WTC11 (cell line): ENCODE measurements around the gene NCOA1. TPM values are rescaled to one million over a fixed set of nuclear protein-coding genes. Genes with fewer than 3 reads are reported as not detected.

Source experiments
- ATAC-seq: fragments of 200-7000 bp; cut with Tn5 transposase; 2 replicates; pipeline ENCODE4 v1.10.0; 2021; ENCODE audit warnings: mild to moderate bottlenecking, moderate library complexity
- CTCF ChIA-PET: fragments of 300-600 bp; sonication (Branson Sonifier 250); formaldehyde crosslinking; loops from one replicate; lab custom pipeline; 2021; ENCODE audit warnings: antibody characterized with exemption; lab: Charles Lee
- POLR2A ChIA-PET: fragments of 350-600 bp; sonication (Branson Sonifier 250); formaldehyde crosslinking; loops from one replicate; lab custom pipeline; 2021; ENCODE audit warnings: antibody characterized with exemption; lab: Charles Lee
- DNase-seq: peaks from one replicate; pipeline ENCODE4 v3.0.0; 2021; ENCODE audit warnings: low spot score
- H3K27ac Mint-ChIP-seq: 2 replicates; pipeline ENCODE4 v1.8.0; 2021; ENCODE audit warnings: mixed read lengths
- H3K27me3 Mint-ChIP-seq: 2 replicates; pipeline ENCODE4 v1.8.0; 2021; ENCODE audit warnings: low read depth, mild to moderate bottlenecking, moderate library complexity, mixed read lengths
- H3K36me3 Mint-ChIP-seq: 2 replicates; pipeline ENCODE4 v1.8.0; 2021; ENCODE audit warnings: mixed read lengths
- H3K4me1 Mint-ChIP-seq: 2 replicates; pipeline ENCODE4 v1.8.0; 2022; ENCODE audit warnings: mixed read lengths
- H3K4me3 Mint-ChIP-seq: 2 replicates; pipeline ENCODE4 v1.8.0; 2021; ENCODE audit warnings: mild to moderate bottlenecking, moderate library complexity, mixed read lengths
- H3K9me3 Mint-ChIP-seq: 2 replicates; pipeline ENCODE4 v1.8.0; 2021; ENCODE audit warnings: mixed read lengths
- CBFB ChIP-seq: sonication (generic); formaldehyde crosslinking; IDR thresholded peaks from 2 replicates; pipeline ENCODE4 v1.8.1; 2022; ENCODE audit warnings: mild to moderate bottlenecking, low read depth, missing genetic modification reagents
- ERG ChIP-seq: fragments of 250-450 bp; sonication (Bioruptor Pico); IDR thresholded peaks from 2 replicates; pipeline ENCODE4 v1.8.0; 2021; ENCODE audit warnings: mild to moderate bottlenecking
- FOXP1 ChIP-seq: sonication (generic); formaldehyde crosslinking; IDR thresholded peaks from 2 replicates; pipeline ENCODE4 v1.8.0; 2022; ENCODE audit warnings: missing genetic modification reagents, mild to moderate bottlenecking, moderate library complexity, borderline replicate concordance
- HMGXB4 ChIP-seq: sonication (generic); formaldehyde crosslinking; IDR thresholded peaks from 2 replicates; pipeline ENCODE4 v1.8.1; 2023; ENCODE audit warnings: mild to moderate bottlenecking, moderate library complexity, missing genetic modification reagents
- MYBL2 ChIP-seq: sonication (generic); formaldehyde crosslinking; IDR thresholded peaks from 2 replicates; pipeline ENCODE4 v1.8.1; 2023; ENCODE audit warnings: mild to moderate bottlenecking, moderate library complexity, missing genetic modification reagents
- NFYB ChIP-seq: sonication (generic); formaldehyde crosslinking; conservative IDR thresholded peaks from 2 replicates; pipeline ENCODE4 v1.8.0; 2022; ENCODE audit warnings: low read depth, missing genetic modification reagents
- PRDM15 ChIP-seq: sonication (generic); formaldehyde crosslinking; IDR thresholded peaks from 2 replicates; pipeline ENCODE4 v1.8.0; 2022; ENCODE audit warnings: missing genetic modification reagents
- ZNF121 ChIP-seq: sonication (generic); formaldehyde crosslinking; IDR thresholded peaks from 2 replicates; pipeline ENCODE4 v1.8.0; 2023; ENCODE audit warnings: missing genetic modification reagents
- ZNF219 ChIP-seq: sonication (generic); formaldehyde crosslinking; IDR thresholded peaks from 2 replicates; pipeline ENCODE4 v1.8.0; 2023; ENCODE audit warnings: missing genetic modification reagents, mild to moderate bottlenecking, borderline replicate concordance
- ZNF396 ChIP-seq: fragments of 250-450 bp; sonication (Bioruptor Pico); IDR thresholded peaks from 2 replicates; pipeline ENCODE4 v1.8.0; 2021; ENCODE audit warnings: mild to moderate bottlenecking, moderate library complexity, borderline replicate concordance
- ZNF416 ChIP-seq: fragments of 250-450 bp; sonication (Bioruptor Pico); IDR thresholded peaks from 2 replicates; pipeline ENCODE4 v1.9.0; 2021; ENCODE audit warnings: mild to moderate bottlenecking, inconsistent platforms
- ZNF671 ChIP-seq: fragments of 250-450 bp; sonication (Bioruptor Pico); IDR thresholded peaks from 2 replicates; pipeline ENCODE4 v1.8.0; 2021; ENCODE audit warnings: mild to moderate bottlenecking
- ZSCAN18 ChIP-seq: fragments of 250-450 bp; sonication (Bioruptor Pico); IDR thresholded peaks from 2 replicates; pipeline ENCODE4 v2.1.2; 2022; ENCODE audit warnings: mild to moderate bottlenecking, moderate library complexity
- total RNA-seq: library from RNA; stranded (reverse); gene quantifications from 3 replicates; pipeline ENCODE4 v1.2.3, GENCODE V29; 2021
- TF ChIP-seq, protein P1 (sequence below): sonication (generic); formaldehyde crosslinking; IDR thresholded peaks from 2 replicates; pipeline ENCODE4 v1.8.1; 2023; ENCODE audit warnings: mild to moderate bottlenecking, missing genetic modification reagents
- TF ChIP-seq, protein P2 (sequence below): sonication (generic); formaldehyde crosslinking; IDR thresholded peaks from 2 replicates; pipeline ENCODE4 v1.8.0; 2022; ENCODE audit warnings: mild to moderate bottlenecking, missing genetic modification reagents

The NCOA1 gene
- total RNA-seq, 1 experiment from 2014 or later = 16.9 TPM

DNA sequence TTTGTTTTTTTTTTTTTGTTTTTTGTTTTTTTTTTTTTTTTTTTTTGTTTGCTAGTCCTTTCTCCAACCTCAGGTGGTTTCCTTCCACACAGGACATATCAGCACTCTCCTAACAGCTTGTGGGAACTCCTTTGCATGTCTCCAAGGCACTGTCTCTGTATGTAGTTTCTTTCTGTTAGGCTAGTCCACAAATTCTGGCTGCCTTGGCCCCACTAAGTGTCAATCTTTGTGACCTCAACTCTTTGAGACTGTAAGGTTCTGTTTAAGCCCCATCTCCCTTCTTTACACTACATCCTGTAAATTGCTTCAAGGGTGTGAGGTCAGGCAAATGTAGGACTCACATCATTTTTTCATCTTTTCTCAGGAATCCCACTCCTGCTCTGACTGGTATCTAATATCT, 85.1 kb downstream of the NCOA1 start:
- no peaks in the 10 kb centered on the region for H3K36me3 Mint-ChIP-seq
- peaks cover 35% of the 10 kb centered on the region for H3K4me1 Mint-ChIP-seq
- DNase-seq (no peak), ATAC-seq (no peak)
- ChIA-PET CTCF (interaction anchor here (0.7 kb wide), 1 partner anchor 443 kb away, joined by 3 read pairs; no protein-coding TSS in a partner anchor), POLR2A (no interaction called here)
- H3K4me3 Mint-ChIP-seq = no peak overlapping the region
- H3K27ac Mint-ChIP-seq = no peak overlapping the region; the same call in 1 of the 2 replicates
- H3K27me3 Mint-ChIP-seq = no peaks in the 10 kb centered on the region
- H3K9me3 Mint-ChIP-seq = no peaks in the 10 kb centered on the region
- TF ChIP-seq PRDM15 (CRISPR knock-in tag) = no peak
- no peak for TF ChIP-seq HMGXB4 (CRISPR knock-in tag)
- no peak for TF ChIP-seq ZNF396 (CRISPR knock-in tag)
- TF ChIP-seq, protein P1, sequence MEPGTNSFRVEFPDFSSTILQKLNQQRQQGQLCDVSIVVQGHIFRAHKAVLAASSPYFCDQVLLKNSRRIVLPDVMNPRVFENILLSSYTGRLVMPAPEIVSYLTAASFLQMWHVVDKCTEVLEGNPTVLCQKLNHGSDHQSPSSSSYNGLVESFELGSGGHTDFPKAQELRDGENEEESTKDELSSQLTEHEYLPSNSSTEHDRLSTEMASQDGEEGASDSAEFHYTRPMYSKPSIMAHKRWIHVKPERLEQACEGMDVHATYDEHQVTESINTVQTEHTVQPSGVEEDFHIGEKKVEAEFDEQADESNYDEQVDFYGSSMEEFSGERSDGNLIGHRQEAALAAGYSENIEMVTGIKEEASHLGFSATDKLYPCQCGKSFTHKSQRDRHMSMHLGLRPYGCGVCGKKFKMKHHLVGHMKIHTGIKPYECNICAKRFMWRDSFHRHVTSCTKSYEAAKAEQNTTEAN (CRISPR knock-in tag) = no peak
- no peak for TF ChIP-seq ZNF416
- no peak for TF ChIP-seq NFYB (CRISPR knock-in tag)
- TF ChIP-seq ERG = no peak
- TF ChIP-seq, protein P2, sequence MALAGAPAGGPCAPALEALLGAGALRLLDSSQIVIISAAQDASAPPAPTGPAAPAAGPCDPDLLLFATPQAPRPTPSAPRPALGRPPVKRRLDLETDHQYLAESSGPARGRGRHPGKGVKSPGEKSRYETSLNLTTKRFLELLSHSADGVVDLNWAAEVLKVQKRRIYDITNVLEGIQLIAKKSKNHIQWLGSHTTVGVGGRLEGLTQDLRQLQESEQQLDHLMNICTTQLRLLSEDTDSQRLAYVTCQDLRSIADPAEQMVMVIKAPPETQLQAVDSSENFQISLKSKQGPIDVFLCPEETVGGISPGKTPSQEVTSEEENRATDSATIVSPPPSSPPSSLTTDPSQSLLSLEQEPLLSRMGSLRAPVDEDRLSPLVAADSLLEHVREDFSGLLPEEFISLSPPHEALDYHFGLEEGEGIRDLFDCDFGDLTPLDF = no peak
- TF ChIP-seq MYBL2 = no peak
- no peak for TF ChIP-seq ZSCAN18

GRCh38 chr2:24576617-24577016, 85.6 kb downstream of the NCOA1 start:
- ChIA-PET CTCF (interaction anchor here (0.7 kb wide), 1 partner anchor 444 kb away, joined by 3 read pairs; no protein-coding TSS in a partner anchor), POLR2A (no interaction called here)
- DNase-seq (no peak), ATAC-seq (no peak)
- no peaks in the 10 kb centered on the region for H3K36me3 Mint-ChIP-seq
- no peak overlapping the region for H3K4me3 Mint-ChIP-seq
- H3K4me1 Mint-ChIP-seq = peaks cover 39% of the 10 kb centered on the region
- H3K27ac Mint-ChIP-seq = no peak overlapping the region
- TF ChIP-seq CBFB (CRISPR knock-in tag) (no peak), ZNF219 (no peak), ZNF671 (CRISPR knock-in tag) (no peak), FOXP1 (CRISPR knock-in tag) (no peak), ERG (no peak), ZNF121 (CRISPR knock-in tag) (no peak)
- no peaks in the 10 kb centered on the region for H3K27me3 Mint-ChIP-seq
- H3K9me3 Mint-ChIP-seq = no peaks in the 10 kb centered on the region
